HG02870 (cell line): ENCODE measurements around the gene BEX4.
"Not testable (repeated sequence)": the region's sequence is repeated elsewhere in the genome, so short reads cannot be mapped to it uniquely, and the experiment has no call there.

Source experiments
- ATAC-seq: cut with Tn5 transposase; IDR thresholded peaks from one replicate; pipeline ENCODE4 v1.9.1; 2021; ENCODE audit warnings: mild to moderate bottlenecking, moderate library complexity; ENCODE audit not compliant: unreplicated experiment

BEX4 gene

DNA sequence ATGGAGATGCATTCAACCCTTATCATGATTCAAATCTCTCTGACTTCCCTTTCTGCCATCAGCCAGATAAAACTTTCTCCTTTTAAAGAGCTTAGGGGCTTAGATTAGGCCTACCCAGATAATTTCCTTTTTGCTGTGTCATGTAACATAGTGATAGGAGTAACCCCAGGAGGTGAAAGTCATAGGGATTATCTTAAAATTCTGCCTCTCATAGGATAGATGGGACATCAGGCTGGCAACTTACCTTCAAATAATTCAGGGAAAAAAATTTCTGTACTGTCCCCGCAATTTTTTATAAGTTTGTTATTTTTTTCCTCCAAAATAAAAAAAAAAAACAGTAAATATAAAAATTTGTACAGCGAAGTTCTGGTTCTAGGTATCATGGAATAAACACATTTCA is 20.7 kb downstream of the BEX4 start:
- not testable (repeated sequence) for ATAC-seq

DNA sequence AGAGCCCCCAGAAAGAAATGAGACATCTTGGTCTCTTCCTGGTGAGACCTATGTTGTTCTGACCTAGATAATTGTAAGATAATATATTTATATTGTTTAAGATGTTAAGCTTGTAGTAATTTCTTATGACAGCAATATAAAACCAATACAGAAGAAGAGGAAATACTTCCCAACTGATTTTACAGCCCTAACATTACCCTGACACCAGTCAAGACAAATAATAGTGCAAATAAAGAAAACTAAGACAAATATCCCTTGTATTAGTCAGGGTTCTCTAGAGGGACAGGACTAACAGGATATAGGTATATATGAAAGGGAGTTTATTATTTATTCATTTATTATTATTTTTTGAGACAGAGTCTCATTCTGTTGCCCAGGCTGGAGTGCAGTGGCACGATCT is 21.4 kb downstream of the BEX4 start:
- no peak for ATAC-seq

DNA sequence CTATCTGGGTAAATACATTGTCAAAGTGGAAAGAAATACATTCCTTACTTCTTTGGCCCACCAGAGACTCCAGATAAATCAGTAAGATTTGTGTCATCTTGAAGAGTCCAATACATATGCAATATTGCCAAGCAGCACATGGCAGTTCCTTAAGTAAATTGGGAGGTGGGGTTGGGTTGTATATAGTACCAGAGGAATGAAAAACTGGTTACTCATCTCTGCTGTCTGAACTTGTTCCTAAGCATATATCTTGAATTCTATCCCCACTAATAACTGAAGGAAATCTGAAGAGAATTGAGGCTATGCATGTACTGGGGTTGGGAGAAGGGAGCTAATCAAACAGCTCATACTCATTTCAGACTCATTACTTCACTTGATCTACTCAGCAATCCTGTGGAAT is 25.2 kb downstream of the BEX4 start:
- ATAC-seq = no peak

DNA sequence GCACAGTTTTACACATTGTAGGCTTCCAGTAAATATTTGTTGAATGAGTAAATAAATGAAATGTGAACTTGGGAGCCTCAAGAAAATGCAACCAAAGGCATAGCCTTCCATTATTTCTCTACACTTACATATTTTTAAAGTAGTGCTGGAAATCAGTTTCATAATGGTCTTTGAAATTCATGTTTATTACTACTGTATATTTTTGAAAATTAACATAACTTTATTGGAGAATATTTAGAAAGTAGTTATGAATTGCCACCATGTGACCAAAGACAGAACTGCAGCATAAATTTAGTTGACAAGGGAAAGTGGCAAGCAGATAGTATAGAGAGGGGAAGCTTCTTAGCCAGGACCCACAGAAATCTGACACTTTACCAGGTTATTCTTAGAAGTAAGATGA is 33.6 kb downstream of the BEX4 start:
- ATAC-seq = no peak

DNA sequence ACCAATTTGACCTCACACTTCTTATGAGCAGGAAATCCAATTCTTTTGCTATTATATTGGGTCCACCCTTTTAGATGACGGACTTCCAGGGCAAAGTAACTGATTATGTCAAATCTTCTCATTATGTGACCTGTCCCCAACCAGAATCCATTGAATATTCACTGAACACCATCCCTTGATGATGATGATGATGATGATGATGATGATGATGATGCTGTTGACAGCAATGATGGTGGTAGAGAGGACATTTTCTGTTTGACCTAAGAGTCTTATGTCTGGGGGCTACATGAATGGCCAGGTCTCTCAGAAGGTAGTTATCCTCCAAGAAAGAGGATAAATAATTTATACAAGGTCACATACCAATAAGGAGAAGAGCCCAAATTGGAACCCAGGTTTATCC is 34.9 kb downstream of the BEX4 start:
- no peak for ATAC-seq

DNA sequence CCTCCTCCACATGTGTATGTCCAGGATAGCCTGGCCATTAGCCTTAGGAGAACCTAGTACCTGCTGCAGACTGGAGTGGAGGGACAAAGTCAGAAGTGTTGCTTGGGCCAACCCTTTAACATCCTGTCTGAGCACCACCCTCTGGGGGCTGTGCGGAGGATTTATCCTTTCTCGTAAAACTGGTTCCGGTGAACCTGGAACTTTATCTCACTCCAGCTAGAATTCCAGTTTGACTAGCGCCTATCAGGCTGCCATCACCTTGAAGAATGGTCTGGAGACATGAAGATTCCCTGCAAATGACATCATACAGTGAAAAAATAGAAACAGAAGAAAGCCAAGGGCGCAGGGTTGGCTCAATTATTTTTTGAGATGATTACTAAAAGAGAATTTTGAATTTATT is 36.1 kb downstream of the BEX4 start:
- ATAC-seq = no peak

DNA sequence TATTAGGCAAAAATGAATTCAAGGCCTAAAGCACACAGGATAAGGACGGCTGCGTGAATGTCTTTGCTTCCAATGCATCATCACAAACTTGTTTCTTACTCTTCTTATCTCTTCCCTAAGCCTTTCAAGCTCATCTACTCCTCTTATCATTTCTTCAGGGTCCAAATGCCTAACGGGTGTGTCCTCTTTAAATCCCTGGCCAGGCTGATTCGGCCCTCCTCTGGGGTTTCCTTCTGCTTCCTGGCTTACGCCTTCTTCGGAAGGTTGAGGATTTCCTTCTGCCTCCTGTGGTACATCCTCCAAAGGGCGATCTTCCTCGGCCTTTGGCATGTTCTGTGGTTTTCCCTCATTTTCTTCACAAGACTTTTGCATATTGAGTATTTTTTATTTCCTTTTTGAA is 38.7 kb downstream of the BEX4 start:
- ATAC-seq = no peak

DNA sequence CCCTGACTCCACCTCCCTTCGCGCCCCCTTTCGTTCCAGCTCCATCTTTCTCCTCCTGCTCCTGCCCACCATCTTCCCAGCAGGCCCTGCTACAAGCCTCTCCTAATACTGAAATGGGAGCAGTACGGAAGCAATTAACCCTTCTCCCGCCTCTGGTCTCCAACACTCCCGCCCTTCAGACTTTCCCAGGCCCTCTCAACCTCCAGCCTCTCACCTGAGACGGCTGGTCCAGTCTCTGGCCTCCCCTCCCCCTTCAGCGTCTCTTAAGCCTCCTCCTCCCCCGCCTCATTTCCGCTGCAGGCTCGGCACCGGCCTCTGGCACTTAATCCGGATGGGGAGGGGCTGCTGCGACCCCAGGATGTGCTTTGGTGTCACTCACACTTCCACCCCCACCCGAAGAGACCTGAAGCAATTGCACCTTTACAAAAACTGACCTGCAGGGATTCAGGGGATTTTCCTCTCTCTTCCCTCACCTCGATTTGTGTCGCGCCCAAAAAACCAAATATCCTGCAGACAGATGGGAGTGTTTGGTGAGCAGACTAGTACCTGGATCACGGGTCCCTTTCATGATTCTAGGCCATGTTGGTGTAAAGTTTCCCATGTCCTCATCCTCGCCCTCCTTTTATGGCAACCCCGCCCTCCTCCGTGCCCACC is 39.4 kb downstream of the BEX4 start:
- ATAC-seq = peak; percentile 51

DNA sequence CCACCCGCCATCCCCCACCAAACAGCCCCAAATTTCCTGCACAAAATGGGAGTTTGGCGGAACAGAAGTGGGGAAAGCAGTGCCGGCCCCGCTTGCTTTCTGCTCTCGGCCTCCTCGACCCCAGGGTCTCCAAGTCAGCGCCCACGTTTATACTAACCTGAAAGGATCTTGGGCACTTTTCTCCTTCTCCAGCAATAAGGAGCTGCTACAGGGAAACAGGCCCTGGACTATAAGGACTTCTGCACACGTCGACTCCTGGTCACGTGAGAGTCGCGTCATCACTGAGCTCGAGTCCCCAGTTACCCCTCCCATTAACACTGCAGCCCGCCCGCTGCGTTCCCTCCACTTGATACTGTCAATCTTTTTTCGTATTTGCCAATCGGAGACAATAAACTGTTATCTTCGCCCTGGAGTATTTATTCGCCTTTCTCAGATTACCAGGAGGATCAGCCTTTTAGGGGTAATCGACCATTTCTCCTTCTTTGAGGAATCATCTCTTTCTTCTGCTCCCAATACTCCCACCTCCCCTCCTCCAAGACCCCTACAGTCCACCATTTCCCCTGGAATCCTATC is 40.1 kb downstream of the BEX4 start, which contains the start of gene TCEAL8:
TSS of gene TCEAL8 (minus strand) at position 235 of the 573 bp plus-strand sequence. CDS start 1,176 bp downstream, outside the sequence.
- peak; percentile 94 for ATAC-seq

DNA sequence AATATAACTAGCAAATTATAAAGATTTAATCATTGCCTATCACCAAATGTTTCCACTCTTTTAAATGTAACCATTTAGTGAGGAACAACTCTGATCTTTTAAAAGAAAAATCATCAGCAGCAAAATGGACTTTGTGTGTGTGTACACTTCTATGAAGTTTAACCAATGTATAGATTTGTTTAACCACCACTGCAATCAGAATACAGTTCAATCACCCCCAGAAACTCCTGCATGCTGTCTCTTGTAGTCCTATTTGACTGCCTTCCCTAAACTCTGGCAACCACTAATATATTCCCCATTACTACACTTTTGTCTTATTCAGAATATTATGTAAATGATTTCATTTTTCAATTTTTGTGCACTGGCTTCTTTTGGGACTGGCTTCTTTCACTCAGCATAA is 41.7 kb downstream of the BEX4 start:
- no peak for ATAC-seq

DNA sequence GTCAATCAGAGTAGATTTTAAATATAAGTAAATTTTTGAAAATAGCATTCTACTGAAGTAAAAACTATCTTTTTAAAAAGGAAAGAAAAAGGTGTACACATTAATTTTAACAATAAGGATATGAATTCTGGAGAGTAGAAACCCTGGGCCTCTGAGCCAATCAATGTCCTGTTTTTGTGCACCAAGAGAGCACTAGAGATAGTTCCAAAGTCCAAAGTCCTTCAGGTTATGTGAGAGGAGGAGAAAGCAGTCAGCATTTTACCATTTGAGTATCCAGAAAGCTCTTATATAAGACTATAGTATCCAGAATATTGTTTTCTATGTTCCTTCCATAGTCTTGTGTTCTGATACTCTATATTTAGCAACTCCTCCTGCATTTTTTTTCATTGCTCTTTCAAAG is 43.4 kb downstream of the BEX4 start:
- ATAC-seq = no peak
